ENCODE data around the gene MRC1. TPM values are rescaled to one million over a fixed set of nuclear protein-coding genes. Genes with fewer than 3 reads are reported as not detected.

Gene MRC1
- polyA plus RNA-seq, 3 donors = 5.0 to 43.2 (median 32.8) TPM

- no peak overlapping the region for H3K27ac ChIP-seq (ENCODE audit: low read depth, low read length)
Observed at GRCh38 chr10:17792991-17793390, 16.2 kb upstream of the MRC1 start.

GRCh38 chr10:17793823-17794644, 15.1 kb upstream of the MRC1 start:
- no peak overlapping the region for H3K27ac ChIP-seq (ENCODE audit: low read depth, low read length)
- WGBS, 3 donors = 30 to 80% (median 78%) methylated on average over 6 of the region's 6 CpGs

GRCh38 chr10:17795083-17795482, 14.1 kb upstream of the MRC1 start:
- no peak overlapping the region for H3K27ac ChIP-seq (ENCODE audit: low read depth, low read length)
- 88 to 97% (median 96%) methylated on average over 4 of the region's 4 CpGs for WGBS, 3 donors

GRCh38 chr10:17795813-17796594, 13.1 kb upstream of the MRC1 start:
- H3K27ac ChIP-seq (ENCODE audit: low read depth, low read length) = no peak overlapping the region
- WGBS, 3 donors = 86 to 91% (median 86%) methylated on average over 17 of the region's 17 CpGs

GRCh38 chr10:17801507-17801906, 7.6 kb upstream of the MRC1 start:
- WGBS, 3 donors = 77 to 90% (median 89%) methylated on average over 3 of the region's 3 CpGs
- H3K27ac ChIP-seq (ENCODE audit: low read depth, low read length) = no peak overlapping the region

GRCh38 chr10:17802350-17802749, 6.8 kb upstream of the MRC1 start:
- 94 to 97% (median 95%) methylated on average over 11 of the region's 11 CpGs for WGBS, 3 donors
- no peak overlapping the region for H3K27ac ChIP-seq (ENCODE audit: low read depth, low read length)

- WGBS, 3 donors = 0 to 63% (median 3%) methylated on average over 1 of the region's 1 CpG
- H3K27ac ChIP-seq (ENCODE audit: low read depth, low read length) = no peak overlapping the region
Observed at GRCh38 chr10:17802976-17803375, 6.2 kb upstream of the MRC1 start.

GRCh38 chr10:17805330-17805729, 3.8 kb upstream of the MRC1 start:
- H3K27ac ChIP-seq (ENCODE audit: low read depth, low read length) = no peak overlapping the region
- 41 to 62% (median 53%) methylated on average over 3 of the region's 3 CpGs for WGBS, 3 donors

- no peak overlapping the region for H3K27ac ChIP-seq (ENCODE audit: low read depth, low read length)
- WGBS, 3 donors = 45 to 59% (median 53%) methylated on average over 7 of the region's 7 CpGs
Observed at GRCh38 chr10:17805921-17806577, 3.1 kb upstream of the MRC1 start.

- WGBS, 3 donors = 64 to 78% (median 69%) methylated on average over 4 of the region's 4 CpGs
- no peak overlapping the region for H3K27ac ChIP-seq (ENCODE audit: low read depth, low read length)
Observed at GRCh38 chr10:17811146-17811865, 2.2 kb downstream of the MRC1 start.

- WGBS, 3 donors = 39 to 49% (median 47%) methylated on average over 5 of the region's 5 CpGs
- no peak overlapping the region for H3K27ac ChIP-seq (ENCODE audit: low read depth, low read length)
Observed at GRCh38 chr10:17814973-17815372, 5.8 kb downstream of the MRC1 start.

- no peak overlapping the region for H3K27ac ChIP-seq (ENCODE audit: low read depth, low read length)
- WGBS, 3 donors = 75 to 93% (median 81%) methylated on average over 7 of the region's 7 CpGs
Observed at GRCh38 chr10:17816199-17816598, 7.1 kb downstream of the MRC1 start.

- 71 to 72% (median 71%) methylated on average over 1 of the region's 1 CpG for WGBS, 3 donors
- no peak overlapping the region for H3K27ac ChIP-seq (ENCODE audit: low read depth, low read length)
Observed at GRCh38 chr10:17817316-17817715, 8.2 kb downstream of the MRC1 start.

GRCh38 chr10:17817790-17818189, 8.6 kb downstream of the MRC1 start:
- WGBS, 3 donors = 69 to 76% (median 70%) methylated on average over 3 of the region's 3 CpGs

GRCh38 chr10:17819836-17820235, 10.7 kb downstream of the MRC1 start:
- H3K27ac ChIP-seq (ENCODE audit: low read depth, low read length) = no peak overlapping the region
- WGBS, 3 donors = 82 to 84% (median 82%) methylated on average over 7 of the region's 7 CpGs

More at GRCh38 chr10:17817790-17818189, 8.6 kb downstream of the MRC1 start:
- H3K27ac ChIP-seq (ENCODE audit: low read depth, low read length) = no peak overlapping the region

- H3K27ac ChIP-seq (ENCODE audit: low read depth, low read length) = no peak overlapping the region
- 72 to 88% (median 75%) methylated on average over 3 of the region's 3 CpGs for WGBS, 3 donors
Observed at GRCh38 chr10:17820943-17821342, 11.8 kb downstream of the MRC1 start.

GRCh38 chr10:17821893-17822292, 12.7 kb downstream of the MRC1 start:
- 30 to 63% (median 32%) methylated on average over 1 of the region's 1 CpG for WGBS, 3 donors
- H3K27ac ChIP-seq (ENCODE audit: low read depth, low read length) = no peak overlapping the region

GRCh38 chr10:17831341-17831740, 22.2 kb downstream of the MRC1 start:
- H3K27ac ChIP-seq (ENCODE audit: low read depth, low read length) = no peak overlapping the region
- 56 to 73% (median 58%) methylated on average over 1 of the region's 1 CpG for WGBS, 3 donors
